Hematopoietic multipotent progenitor cell treated with erythropoietin and hydrocortisone succinate and interleukin-3 and kit ligand, for 6 days (in vitro differentiated cells): ENCODE data around the gene TADA2B.
"Not testable (repeated sequence)": the region's sequence is repeated elsewhere in the genome, so short reads cannot be mapped to it uniquely, and the experiment has no call there.

Experiments
- DNase-seq: peaks from one replicate; pipeline ENCODE4 v3.0.0-alpha.2; 2015

Gene TADA2B

GRCh38 chr4:7061815-7062214 lies 18.6 kb downstream of the TADA2B start:
- no peak for DNase-seq

DNA sequence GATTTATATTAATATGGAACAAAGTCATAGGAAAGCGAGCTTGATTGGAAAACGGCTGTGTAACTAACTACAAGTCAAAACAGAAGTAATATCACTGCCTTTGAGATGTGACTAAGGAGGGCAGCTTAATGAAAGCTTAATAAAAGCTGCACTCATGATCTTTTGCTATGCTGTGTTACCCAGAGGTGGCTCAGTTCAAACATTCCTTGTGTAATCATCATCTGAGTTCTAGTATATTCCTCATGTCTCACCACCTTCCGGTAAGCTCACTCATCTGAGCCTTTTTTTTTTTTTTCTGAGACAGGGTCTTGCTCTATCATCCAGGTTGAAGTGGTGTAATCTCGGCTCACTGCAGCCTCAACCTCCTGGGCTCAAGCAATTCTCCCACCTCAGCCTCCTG lies 19.6 kb downstream of the TADA2B start:
- DNase-seq, result no peak

- DNase-seq, result no peak
Measured at GRCh38 chr4:7063362-7063761, 20.2 kb downstream of the TADA2B start.

DNA sequence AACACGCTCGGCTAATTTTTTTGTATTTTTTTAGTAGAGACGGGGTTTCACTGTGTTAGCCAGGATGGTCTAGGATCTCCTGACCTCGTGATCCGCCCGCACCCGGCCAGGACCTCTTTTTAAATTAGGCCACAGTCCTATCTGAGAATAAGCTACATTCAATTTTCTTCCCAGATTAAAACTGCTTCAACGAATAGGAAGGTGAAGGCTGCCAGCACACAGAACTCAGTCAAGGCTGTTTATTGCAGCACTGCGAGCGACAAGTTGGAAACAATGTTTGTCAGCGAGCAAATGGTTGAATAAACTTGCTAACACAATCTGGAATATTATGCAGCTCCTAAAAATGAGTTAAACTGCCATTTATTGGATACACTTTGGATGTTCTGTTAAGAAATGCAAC lies 22.8 kb downstream of the TADA2B start:
- DNase-seq, result no peak

GRCh38 chr4:7066493-7066892 lies 23.3 kb downstream of the TADA2B start:
- DNase-seq, result no peak

- DNase-seq, result no peak
Measured at GRCh38 chr4:7067126-7067451, 23.9 kb downstream of the TADA2B start.

GRCh38 chr4:7067452-7068278 lies 24.5 kb downstream of the TADA2B start, which contains the start of gene GRPEL1:
GRPEL1 (minus strand) TSS chr4:7068064; CDS start chr4:7068032, 32 bp downstream.
- peak; percentile 100 for DNase-seq

DNA sequence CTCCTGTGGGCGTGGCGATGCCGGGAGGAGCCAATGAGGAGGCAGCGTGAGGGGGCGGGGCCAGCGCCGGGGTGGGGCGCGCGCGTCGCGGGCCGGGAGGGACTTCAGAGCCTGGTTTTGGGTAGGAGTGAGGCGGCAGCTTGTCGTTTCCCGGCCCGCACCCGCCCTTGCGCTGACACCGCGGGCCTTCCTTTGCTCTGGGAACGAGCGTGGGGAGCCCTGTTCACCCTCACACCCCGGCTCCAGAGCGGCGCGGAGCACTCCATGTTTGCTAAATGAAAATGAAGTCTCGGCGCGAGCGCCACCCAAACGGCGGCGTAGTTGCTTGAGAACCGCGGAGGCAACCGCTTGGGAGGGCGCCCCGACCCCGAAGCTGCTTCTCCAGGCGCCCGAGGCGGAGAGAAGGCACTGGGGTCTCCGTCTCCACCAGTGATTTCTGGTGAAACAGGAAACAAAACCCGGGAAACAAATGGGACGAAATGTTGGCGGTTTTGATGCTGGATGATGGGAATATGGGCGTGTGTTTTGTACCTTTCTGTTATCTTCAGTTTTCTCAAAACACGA lies 25.2 kb downstream of the TADA2B start:
- no peak for DNase-seq

DNA sequence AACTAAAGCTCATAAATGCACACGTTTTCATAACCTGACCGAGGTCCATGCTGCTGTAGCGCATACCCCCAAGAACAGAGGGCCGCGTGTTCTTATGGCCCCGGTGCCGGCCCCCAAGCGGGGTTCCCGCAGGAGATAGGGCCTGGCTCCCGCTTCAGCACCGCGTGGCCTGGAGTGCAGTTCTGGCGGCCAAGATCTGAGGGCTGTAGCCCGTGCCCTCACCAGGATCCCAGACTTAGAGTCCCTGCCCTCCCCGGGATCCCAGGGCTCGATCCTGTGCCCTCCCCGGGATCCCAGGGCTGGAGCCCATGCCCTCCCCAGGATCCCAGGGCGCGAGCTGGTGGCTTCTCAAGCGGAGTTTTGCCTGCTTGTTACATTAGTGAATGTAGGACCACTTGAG lies 25.7 kb downstream of the TADA2B start:
- peak; percentile 58 for DNase-seq

- DNase-seq, result peak; percentile 93
Measured at GRCh38 chr4:7070729-7071511, 27.7 kb downstream of the TADA2B start.

- DNase-seq, result no peak
Measured at GRCh38 chr4:7073059-7073458, 29.9 kb downstream of the TADA2B start.

- peak; percentile 75 for DNase-seq
Measured at GRCh38 chr4:7073526-7074390, 30.6 kb downstream of the TADA2B start.

GRCh38 chr4:7074426-7074825 lies 31.3 kb downstream of the TADA2B start:
- no peak for DNase-seq

DNA sequence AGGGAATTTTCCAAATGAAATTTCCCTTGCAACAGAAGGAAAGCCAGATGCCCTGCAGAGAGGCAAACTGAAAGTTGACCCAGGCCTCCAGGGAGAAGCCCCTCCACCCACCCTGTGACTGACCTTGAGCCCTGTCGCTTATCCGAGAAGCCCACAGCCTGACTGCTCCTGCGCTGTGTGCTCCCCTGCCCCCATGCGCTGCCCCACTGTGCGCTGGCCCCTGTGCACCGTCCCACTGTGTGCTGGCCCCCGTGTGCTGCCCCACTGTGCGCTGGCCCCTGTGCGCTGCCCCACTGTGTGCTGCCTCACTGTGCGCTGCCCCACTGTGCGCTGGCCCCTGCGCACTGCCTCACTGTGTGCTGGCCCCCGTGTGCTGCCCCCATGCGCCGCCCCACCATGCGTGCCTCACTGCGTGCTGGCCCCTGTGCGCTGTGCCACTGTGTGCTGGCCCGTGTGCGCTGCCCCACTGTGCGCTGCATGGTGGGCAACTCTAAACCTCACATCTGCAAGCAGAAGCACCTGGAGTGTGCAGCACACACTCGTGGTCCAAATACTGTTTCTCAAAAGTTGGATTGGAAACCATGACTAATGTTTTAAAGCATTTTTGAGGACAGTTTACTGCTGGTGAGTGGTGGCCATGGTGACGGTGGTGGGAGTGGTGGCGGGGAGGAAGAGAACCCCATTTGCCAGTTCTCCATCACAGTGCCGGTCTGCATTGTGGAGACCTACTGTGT lies 33.0 kb downstream of the TADA2B start:
- DNase-seq, result no peak

- no peak for DNase-seq
Measured at GRCh38 chr4:7076696-7077082, 33.5 kb downstream of the TADA2B start.

DNA sequence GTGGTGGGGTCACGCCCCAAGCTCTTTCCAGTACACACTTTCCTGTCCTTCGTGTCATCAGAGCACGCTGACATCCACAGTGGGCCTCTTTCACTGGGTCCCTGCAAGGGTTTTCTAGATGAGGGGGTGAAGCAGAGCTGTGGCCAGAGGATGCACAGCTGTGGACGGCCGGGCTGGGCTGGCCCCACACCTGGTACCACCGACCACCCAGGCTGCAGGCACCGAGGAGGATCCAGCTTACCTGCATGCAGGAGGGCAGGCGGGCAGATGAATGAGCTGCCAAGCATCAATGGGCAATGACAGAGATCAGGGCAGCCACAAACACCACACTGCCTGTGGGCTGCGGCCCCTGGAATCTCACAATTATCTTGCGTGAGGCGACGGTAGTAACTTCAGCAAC lies 34.2 kb downstream of the TADA2B start:
- DNase-seq, result no peak

DNA sequence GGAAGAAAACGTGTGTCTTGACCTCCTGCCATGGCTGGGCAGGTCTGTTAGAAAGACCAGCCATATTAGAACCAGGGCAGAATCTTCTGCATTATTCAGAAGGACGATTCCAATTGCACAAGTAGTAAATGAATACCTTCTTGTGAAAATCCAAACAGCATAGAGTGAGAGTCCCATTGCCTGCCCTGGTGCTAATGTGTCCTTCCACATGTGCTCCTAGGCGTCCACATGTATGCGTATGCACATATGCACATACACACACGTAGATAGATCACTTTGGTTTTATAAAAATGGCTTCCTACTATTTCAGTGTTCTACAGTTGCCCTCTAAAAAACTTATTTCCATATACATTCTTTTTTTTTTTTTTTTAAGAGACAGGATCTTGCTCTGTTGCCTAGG lies 34.9 kb downstream of the TADA2B start:
- no peak for DNase-seq

- DNase-seq, result not testable (repeated sequence)
Measured at GRCh38 chr4:7079483-7079882, 36.3 kb downstream of the TADA2B start.

DNA sequence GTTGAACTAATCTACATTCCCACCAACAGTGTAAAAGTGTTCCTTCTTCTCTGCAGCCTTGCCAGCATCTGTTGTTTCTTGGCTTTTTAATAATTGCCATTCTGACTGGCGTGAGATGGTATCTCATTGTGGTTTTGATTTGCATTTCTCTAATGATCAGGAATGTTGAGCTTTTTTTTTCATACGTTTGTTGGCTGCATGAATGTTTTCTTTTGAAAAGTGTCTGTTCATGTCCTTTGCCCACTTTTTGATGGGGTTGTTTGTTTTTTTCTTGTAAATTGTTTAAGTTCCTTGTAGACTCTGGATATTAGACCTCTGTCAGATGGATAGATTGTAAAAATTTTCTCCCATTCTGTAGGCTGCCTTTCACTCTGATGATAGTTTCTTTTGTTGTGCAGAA lies 36.7 kb downstream of the TADA2B start:
- not testable (repeated sequence) for DNase-seq

GRCh38 chr4:7083597-7084563 lies 40.7 kb downstream of the TADA2B start:
- DNase-seq, result no peak

DNA sequence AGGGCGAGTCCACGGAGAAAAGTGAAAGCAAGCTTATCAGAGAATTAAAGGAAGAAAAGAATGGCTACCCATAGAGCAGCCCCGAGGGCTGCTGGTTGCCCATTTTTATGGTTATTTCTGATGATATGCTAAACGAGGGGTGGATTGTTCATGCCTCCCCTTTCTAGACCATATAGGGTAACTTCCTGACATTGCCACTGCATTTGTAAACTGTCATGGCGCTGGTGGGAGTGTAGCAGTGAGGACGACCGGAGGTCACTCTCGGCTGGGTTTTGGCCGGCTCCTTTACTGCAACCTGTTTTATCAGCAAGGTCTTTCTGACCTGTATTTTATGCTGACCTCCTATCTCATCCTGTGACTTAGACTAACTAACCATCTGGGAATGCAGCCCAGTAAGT lies 41.4 kb downstream of the TADA2B start:
- not testable (repeated sequence) for DNase-seq
